MM.1S (cell line): Measurements from ENCODE around the gene ADAMTS17.

Experiments
- DNase-seq: peaks from one replicate; pipeline ENCODE4 v3.0.0-alpha.2; 2015
- H2AFZ ChIP-seq: fragments of 300-600 bp; sonication (generic); 2 replicates; pipeline ENCODE4 v1.6.0; 2016; ENCODE audit warnings: antibody characterized with exemption, low read length
- H3F3A ChIP-seq: fragments of 300-600 bp; sonication (generic); 2 replicates; pipeline ENCODE4 v1.6.1; 2016; ENCODE audit warnings: mild to moderate bottlenecking, antibody characterized with exemption, low read length, moderate library complexity, mixed read lengths; ENCODE audit not compliant: insufficient read depth
- H3K27ac ChIP-seq: fragments of 300-600 bp; sonication (generic); 2 replicates; pipeline ENCODE4 v1.5.1; 2016; ENCODE audit warnings: mild to moderate bottlenecking, low read length
- H3K27me3 ChIP-seq: fragments of 300-600 bp; sonication (generic); replicated peaks from 2 replicates; pipeline ENCODE4 v1.6.0; 2016; ENCODE audit warnings: low read length; ENCODE audit not compliant: insufficient read depth
- H3K36me3 ChIP-seq: fragments of 300-600 bp; sonication (generic); replicated peaks from 2 replicates; pipeline ENCODE4 v1.6.1; 2016; ENCODE audit warnings: mild to moderate bottlenecking, low read length, mixed read lengths; ENCODE audit not compliant: insufficient read depth
- H3K4me1 ChIP-seq: fragments of 300-600 bp; sonication (generic); 2 replicates; pipeline ENCODE4 v1.6.1; 2016; ENCODE audit warnings: low read length, mixed read lengths
- H3K4me2 ChIP-seq: fragments of 300-600 bp; sonication (generic); 2 replicates; pipeline ENCODE4 v1.6.0; 2016; ENCODE audit warnings: low read depth, low read length
- H3K4me3 ChIP-seq: fragments of 300-600 bp; sonication (generic); 2 replicates; pipeline ENCODE4 v1.5.1; 2016; ENCODE audit warnings: low read length, mixed read lengths
- H3K79me2 ChIP-seq: fragments of 300-600 bp; sonication (generic); 2 replicates; pipeline ENCODE4 v1.6.1; 2016; ENCODE audit warnings: mixed run types, low read length, mixed read lengths
- H3K9ac ChIP-seq: fragments of 300-600 bp; sonication (generic); 2 replicates; pipeline ENCODE4 v1.6.1; 2016; ENCODE audit warnings: low read length, mixed read lengths
- H3K9me2 ChIP-seq: fragments of 300-600 bp; sonication (generic); replicated peaks from 2 replicates; pipeline ENCODE4 v1.6.1; 2016; ENCODE audit warnings: mild to moderate bottlenecking, low read length, mixed read lengths; ENCODE audit not compliant: insufficient read depth
- H3K9me3 ChIP-seq: fragments of 300-600 bp; sonication (generic); replicated peaks from 2 replicates; pipeline ENCODE4 v1.6.1; 2016; ENCODE audit warnings: mild to moderate bottlenecking, low read length, mixed read lengths; ENCODE audit not compliant: insufficient read depth
- H4K20me1 ChIP-seq: fragments of 300-600 bp; sonication (generic); 2 replicates; pipeline ENCODE4 v1.6.1; 2016; ENCODE audit warnings: mild to moderate bottlenecking, low read length, moderate library complexity, mixed read lengths; ENCODE audit not compliant: insufficient read depth
- CTCF ChIP-seq: fragments of 300-600 bp; sonication (generic); IDR thresholded peaks from 2 replicates; pipeline ENCODE4 v1.5.1; 2016; ENCODE audit warnings: antibody characterized with exemption, low read length, mixed read lengths
- EZH2 ChIP-seq: fragments of 300-600 bp; sonication (generic); optimal IDR thresholded peaks from 2 replicates; pipeline ENCODE3; 2017; ENCODE audit warnings: low read depth, mild to moderate bottlenecking, antibody characterized with exemption, low read length, mixed read lengths
- EZH2phosphoT487 ChIP-seq: fragments of 300-600 bp; sonication (generic); IDR thresholded peaks from 2 replicates; pipeline ENCODE4 v1.6.1; 2018; ENCODE audit warnings: antibody characterized with exemption, low read length

Gene ADAMTS17

DNA sequence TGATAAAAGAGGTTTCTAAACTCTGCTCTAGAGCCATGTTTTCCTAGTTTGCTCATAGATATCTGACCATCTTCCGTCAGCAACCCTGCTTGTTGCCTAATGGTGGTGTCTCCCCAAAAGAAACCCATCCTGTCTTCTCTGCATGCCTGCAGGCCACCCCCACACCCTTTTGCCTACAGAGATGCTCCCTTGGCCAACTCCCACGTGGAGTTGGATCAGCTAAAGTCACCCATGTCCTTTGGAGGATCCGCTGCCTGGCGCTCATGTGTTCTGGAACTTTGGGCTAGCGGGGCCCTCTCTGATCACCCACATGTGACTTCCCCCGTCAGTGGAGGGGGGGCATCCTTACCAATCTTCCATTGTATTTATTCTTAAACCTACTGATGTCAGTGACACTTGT, 185.6 kb downstream of the ADAMTS17 start:
- no peak overlapping the region for H3K4me2 ChIP-seq
- H3K36me3 ChIP-seq = no peaks in the 10 kb centered on the region
- DNase-seq = no peak
- no peaks in the 10 kb centered on the region for H3K79me2 ChIP-seq
- no peaks in the 10 kb centered on the region for H3K27me3 ChIP-seq
- H3K27ac ChIP-seq = no peak overlapping the region
- H4K20me1 ChIP-seq = no peaks in the 10 kb centered on the region
- no peaks in the 10 kb centered on the region for H3K4me1 ChIP-seq
- H3K9ac ChIP-seq = no peak overlapping the region
- no peaks in the 10 kb centered on the region for H3F3A ChIP-seq
- no peaks in the 10 kb centered on the region for H3K9me2 ChIP-seq
- TF ChIP-seq EZH2phosphoT487 (no peak), CTCF (no peak), EZH2 (no peak)
- H3K9me3 ChIP-seq = no peaks in the 10 kb centered on the region
- H3K4me3 ChIP-seq = no peak overlapping the region
- H2AFZ ChIP-seq = no peak overlapping the region

DNA sequence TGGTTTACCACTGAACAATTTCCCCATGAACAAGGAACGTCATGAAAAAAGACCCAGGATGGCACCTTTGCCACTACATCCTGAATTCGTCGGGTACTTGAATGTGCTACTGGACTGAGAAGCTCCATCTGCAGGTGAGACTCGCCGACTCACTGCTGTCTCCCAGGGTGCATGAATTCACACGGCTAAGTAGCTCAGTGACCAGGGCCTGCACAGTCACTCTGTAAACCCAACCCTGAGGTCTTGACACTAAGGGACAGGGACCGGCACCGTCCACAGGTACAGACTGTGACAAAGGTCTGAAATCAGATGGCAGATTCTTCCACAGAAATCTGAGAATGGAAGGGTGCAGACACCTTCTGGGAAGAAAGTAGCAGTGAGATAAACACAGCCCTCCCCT, 187.4 kb downstream of the ADAMTS17 start:
- no peaks in the 10 kb centered on the region for H3K9me3 ChIP-seq

GRCh38 chr15:100152463-100152862, 189.3 kb downstream of the ADAMTS17 start:
- H3K79me2 ChIP-seq = no peaks in the 10 kb centered on the region
- no peak for DNase-seq
- H3K4me2 ChIP-seq = no peak overlapping the region
- no peak overlapping the region for H2AFZ ChIP-seq
- no peak overlapping the region for H3K9ac ChIP-seq
- H3K27ac ChIP-seq = no peak overlapping the region
- no peak overlapping the region for H3K4me3 ChIP-seq
- no peak for TF ChIP-seq EZH2
- TF ChIP-seq CTCF = no peak
- no peak for TF ChIP-seq EZH2phosphoT487
- H3K27me3 ChIP-seq = no peaks in the 10 kb centered on the region
- H3K9me2 ChIP-seq = no peaks in the 10 kb centered on the region
- no peaks in the 10 kb centered on the region for H3K4me1 ChIP-seq
- H3K36me3 ChIP-seq = no peaks in the 10 kb centered on the region
- H3K9me3 ChIP-seq = no peaks in the 10 kb centered on the region
- H3F3A ChIP-seq = no peaks in the 10 kb centered on the region
- no peaks in the 10 kb centered on the region for H4K20me1 ChIP-seq

More for the DNA sequence above, 187.4 kb downstream of the ADAMTS17 start:
- Histone ChIP-seq H3K79me2 (no peaks in the 10 kb centered on the region), H3K27me3 (no peaks in the 10 kb centered on the region), H3K4me2 (no peak overlapping the region), H3K9ac (no peak overlapping the region), H3K27ac (no peak overlapping the region), H2AFZ (no peak overlapping the region), H4K20me1 (no peaks in the 10 kb centered on the region), H3K4me1 (no peaks in the 10 kb centered on the region), H3K36me3 (no peaks in the 10 kb centered on the region), H3F3A (no peaks in the 10 kb centered on the region), H3K9me2 (no peaks in the 10 kb centered on the region), H3K4me3 (no peak overlapping the region)
- TF ChIP-seq EZH2 (no peak), EZH2phosphoT487 (no peak), CTCF (no peak)
- no peak for DNase-seq

- Histone ChIP-seq H3K4me1 (no peaks in the 10 kb centered on the region), H3K27me3 (no peaks in the 10 kb centered on the region), H3K27ac (no peak overlapping the region), H3K79me2 (no peaks in the 10 kb centered on the region), H3K9me3 (no peaks in the 10 kb centered on the region), H3K4me2 (no peak overlapping the region), H3K9ac (no peak overlapping the region), H3K4me3 (no peak overlapping the region), H3K9me2 (no peaks in the 10 kb centered on the region), H3F3A (no peaks in the 10 kb centered on the region), H4K20me1 (no peaks in the 10 kb centered on the region), H3K36me3 (no peaks in the 10 kb centered on the region), H2AFZ (no peak overlapping the region)
- no peak for DNase-seq
- TF ChIP-seq EZH2phosphoT487 (no peak), EZH2 (no peak), CTCF (no peak)
Measured at GRCh38 chr15:100150906-100151305, 190.9 kb downstream of the ADAMTS17 start.
